ENCODE results near the gene TMEM179B. TPM values are rescaled to one million over a fixed set of nuclear protein-coding genes. Genes with fewer than 3 reads are reported as not detected.

TMEM179B gene
- total and polyA plus RNA-seq, 9 of the 15 experiments (the other 6 are each of a cell fraction or from before 2014, with no cell fraction given), result 27.7 to 105 (median 37.0) TPM

GRCh38 chr11:62805076-62805892 lies 18.1 kb downstream of the TMEM179B start, which contains the start of gene NXF1 (continued):
- TF ChIP-seq NR0B1 (IDR thresholded peaks at IDR 0.05; ENCODE audit: partially characterized antibody) (no peak), RFX7 (CRISPR knock-in tag; IDR thresholded peaks at IDR 0.05) (no peak), MYBL2 (IDR thresholded peaks at IDR 0.05; ENCODE audit: low read depth) (no peak), MYBL2 (CRISPR knock-in tag; IDR thresholded peaks at IDR 0.05; ENCODE audit: borderline replicate concordance) (no peak), POLR2B (IDR thresholded peaks at IDR 0.05; ENCODE audit: low read depth, partially characterized antibody) (peak; percentile 99), NRF1 (conservative IDR thresholded peaks at IDR 0.05 in 1 of 2, IDR thresholded peaks at IDR 0.05 in 1 of 2) (peak; percentile 97), AFF4 (CRISPR knock-in tag; IDR thresholded peaks at IDR 0.05) (peak; percentile 99), CREB3 (tag; conservative IDR thresholded peaks at IDR 0.05; ENCODE audit: low read depth) (no peak), HIVEP1 (CRISPR knock-in tag; IDR thresholded peaks at IDR 0.05) (no peak; the same call in 1 of the 2 replicates), FUS (optimal IDR thresholded peaks at IDR 0.05; ENCODE audit: low read depth, low read length) (peak; percentile 94), RAD51 (IDR thresholded peaks at IDR 0.05; ENCODE audit: borderline replicate concordance, low read depth) (no peak), CBX8 (IDR thresholded peaks at IDR 0.05; ENCODE audit: borderline replicate concordance, extremely low read depth, low read depth, low read length, poor library complexity, severe bottlenecking) (no peak), TEAD1 (CRISPR knock-in tag; IDR thresholded peaks at IDR 0.05) (peak in 1 of 2 experiments; percentile 62; a peak in 2 of 4 replicates), TCF7L2 (IDR thresholded peaks at IDR 0.05; ENCODE audit: low read depth, low read length) (no peak), LCOR (CRISPR knock-in tag; IDR thresholded peaks at IDR 0.05) (peak; percentile 93)
- TF ChIP-seq, protein P1, sequence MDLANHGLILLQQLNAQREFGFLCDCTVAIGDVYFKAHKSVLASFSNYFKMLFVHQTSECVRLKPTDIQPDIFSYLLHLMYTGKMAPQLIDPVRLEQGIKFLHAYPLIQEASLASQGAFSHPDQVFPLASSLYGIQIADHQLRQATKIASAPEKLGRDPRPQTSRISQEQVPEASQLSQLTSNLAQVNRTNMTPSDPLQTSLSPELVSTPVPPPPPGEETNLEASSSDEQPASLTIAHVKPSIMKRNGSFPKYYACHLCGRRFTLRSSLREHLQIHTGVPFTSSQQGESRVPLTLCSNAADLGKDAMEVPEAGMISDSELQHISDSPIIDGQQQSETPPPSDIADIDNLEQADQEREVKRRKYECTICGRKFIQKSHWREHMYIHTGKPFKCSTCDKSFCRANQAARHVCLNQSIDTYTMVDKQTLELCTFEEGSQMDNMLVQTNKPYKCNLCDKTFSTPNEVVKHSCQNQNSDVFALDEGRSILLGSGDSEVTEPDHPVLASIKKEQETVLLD (IDR thresholded peaks at IDR 0.05), result peak; percentile 89
- TF ChIP-seq, protein P2, sequence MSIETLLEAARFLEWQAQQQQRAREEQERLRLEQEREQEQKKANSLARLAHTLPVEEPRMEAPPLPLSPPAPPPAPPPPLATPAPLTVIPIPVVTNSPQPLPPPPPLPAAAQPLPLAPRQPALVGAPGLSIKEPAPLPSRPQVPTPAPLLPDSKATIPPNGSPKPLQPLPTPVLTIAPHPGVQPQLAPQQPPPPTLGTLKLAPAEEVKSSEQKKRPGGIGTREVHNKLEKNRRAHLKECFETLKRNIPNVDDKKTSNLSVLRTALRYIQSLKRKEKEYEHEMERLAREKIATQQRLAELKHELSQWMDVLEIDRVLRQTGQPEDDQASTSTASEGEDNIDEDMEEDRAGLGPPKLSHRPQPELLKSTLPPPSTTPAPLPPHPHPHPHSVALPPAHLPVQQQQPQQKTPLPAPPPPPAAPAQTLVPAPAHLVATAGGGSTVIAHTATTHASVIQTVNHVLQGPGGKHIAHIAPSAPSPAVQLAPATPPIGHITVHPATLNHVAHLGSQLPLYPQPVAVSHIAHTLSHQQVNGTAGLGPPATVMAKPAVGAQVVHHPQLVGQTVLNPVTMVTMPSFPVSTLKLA (conservative IDR thresholded peaks at IDR 0.05), result peak; percentile 72 to 87
